CD4-positive, alpha-beta T cell treated with Interferon gamma for 1 hour (primary cell): ENCODE results near the gene HHAT.
"Not testable (repeated sequence)": the region's sequence is repeated elsewhere in the genome, so short reads cannot be mapped to it uniquely, and the experiment has no call there.

ENCODE experiments used
- DNase-seq: peaks from one replicate; pipeline ENCODE4 v3.0.0-alpha.2; 2020

Gene HHAT

GRCh38 chr1:210653771-210654170 lies 325.1 kb downstream of the HHAT start:
- DNase-seq: no peak

DNA sequence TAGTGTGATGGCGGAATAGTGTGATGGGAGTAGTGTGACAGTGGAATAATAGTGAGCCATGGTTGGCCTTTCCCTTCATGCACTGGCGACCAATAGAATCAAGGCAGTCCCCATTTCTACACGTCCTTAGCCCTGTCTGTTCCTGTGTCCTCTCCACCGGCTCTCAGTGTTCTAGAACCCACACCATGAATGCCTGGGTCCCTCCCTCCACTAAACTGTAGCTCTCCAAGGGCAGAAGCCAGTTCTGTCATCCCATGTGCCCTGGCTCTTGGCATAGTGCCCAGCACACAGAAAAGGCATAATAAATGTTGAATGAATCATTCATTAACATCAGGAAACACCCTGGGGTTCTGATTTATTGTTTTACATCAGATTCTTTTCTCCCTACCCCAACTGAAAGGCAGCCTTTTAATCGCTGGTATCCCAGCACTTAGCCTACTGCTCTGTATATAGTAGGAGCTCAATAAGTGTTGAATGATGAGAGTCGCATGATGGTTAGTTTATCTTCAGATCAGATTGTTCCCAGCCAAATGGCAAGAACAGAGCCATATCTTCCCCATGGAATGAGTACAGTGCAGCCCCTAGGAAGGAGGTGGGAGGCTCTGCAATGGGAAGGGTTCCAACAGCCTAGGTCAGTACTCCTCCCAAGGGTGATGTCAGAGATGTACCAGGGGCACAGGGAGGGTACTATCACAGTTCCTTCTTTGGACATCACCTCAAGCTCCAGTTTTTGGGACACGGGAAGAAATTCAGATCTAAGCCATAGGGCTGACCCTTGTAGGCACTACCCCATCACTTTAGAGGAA lies 325.7 kb downstream of the HHAT start:
- no peak for DNase-seq

DNA sequence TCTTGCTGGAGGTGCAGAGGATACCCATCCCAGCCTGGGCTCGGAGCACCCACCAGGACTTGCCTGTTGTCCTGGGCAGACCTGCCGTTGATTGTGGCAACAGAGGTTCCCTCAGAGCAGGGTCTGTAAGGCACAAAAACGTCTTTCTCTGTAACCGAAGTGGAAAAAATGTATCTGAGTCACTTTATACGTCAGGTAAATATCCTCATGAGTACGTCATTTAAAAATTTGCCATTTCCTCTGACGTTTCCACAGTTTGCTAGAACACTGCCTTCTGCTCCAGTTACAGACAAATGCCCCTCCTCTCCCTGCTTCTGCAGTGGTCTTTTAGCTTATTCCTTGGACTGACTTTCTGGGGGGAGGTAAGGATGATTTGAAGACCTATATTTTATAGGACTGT lies 326.8 kb downstream of the HHAT start:
- DNase-seq: no peak

DNA sequence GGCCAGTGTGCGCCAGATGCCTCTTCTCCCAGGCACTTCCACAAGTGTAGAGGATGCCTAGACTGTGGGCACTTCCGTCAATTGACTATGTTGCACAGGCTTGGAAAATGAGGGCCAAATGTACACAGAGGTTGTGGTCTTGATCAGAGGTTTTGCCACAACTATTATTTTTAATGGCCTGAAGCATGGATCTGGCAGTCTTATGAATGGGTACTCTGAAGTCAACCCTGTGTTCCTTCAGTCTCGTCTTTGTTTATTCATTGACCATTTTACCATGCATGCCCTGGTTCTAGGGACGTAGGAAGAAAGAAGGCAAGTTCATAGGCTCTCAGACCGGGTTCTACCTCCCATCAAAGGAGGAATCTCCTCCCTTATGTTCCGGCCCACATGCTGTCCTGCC lies 329.1 kb downstream of the HHAT start:
- DNase-seq: no peak

DNA sequence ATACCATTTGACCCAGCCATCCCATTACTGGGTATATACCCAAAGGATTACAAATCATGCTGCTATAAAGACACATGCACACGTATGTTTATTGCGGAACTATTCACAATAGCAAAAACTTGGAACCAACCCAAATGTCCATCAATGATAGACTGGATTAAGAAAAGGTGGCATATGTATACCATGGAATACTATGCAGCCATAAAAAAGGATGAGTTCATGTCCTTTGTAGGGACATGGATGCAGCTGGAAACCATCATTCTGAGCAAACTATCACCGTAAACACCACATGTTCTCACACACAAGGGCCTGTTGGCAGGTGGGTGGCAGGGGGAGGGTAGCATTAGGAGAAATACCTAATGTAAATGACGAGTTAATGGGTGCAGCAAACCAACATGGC lies 332.8 kb downstream of the HHAT start:
- DNase-seq: not testable (repeated sequence)

GRCh38 chr1:210662291-210663050 lies 333.8 kb downstream of the HHAT start:
- no peak for DNase-seq

DNA sequence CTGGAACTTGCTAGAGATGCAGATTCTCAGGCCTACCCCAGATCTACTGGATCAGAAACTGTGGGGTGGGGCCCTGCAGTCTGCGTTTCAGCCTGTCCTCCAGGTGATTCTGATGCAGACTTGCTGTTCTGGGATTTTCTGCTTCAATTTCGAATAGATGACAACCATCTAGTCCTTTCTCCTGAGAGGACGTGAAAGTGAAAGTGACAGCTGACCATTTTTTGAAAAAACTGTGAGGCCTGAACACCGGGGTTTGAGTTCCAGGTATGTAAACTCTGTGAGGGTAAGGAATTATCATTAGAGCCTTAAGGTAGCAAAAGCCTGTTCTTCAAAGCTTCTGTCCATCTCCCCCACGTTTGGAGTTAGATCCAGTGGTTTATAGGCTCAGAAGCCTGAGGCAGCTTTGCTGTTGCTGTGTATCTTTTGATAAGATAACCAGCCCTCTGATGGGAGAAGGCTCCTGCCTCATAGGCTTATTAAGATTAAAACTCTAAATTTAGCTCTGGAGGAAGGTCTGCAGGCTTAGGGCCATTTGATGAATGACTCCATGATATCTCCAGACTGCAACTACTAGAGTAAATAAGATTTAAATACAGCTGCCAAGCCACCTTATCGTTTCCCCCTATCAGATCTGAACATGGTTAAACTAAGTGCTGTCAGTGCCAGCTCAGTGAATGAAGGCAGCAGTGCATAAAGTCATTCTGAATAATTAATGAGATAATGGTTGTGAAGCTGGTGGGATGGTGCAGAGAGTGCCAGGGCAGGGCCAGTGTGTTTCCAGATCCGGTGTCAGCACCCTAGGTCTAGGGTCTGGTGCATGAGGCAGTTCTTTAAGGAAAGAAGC lies 335.2 kb downstream of the HHAT start:
- DNase-seq: no peak

GRCh38 chr1:210669951-210670350 lies 341.2 kb downstream of the HHAT start:
- no peak for DNase-seq

DNA sequence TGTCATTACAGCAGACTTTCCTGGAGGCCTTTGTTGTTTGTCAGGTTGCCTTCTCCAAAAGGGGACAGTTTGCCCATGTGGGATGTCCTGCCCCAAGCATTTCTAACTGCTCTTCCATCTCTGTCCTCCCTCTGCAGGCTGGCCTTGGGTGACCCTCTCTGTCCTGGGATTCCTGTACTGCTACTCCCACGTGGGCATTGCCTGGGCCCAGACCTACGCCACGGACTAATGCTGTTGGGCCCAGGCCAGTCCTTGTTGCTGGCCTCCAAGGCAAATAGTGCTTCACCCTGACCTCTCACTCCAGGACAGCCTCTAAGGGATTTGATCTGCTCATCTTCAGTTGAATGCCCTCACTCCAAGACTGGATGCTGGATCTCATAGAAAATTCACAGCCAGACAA lies 345.4 kb downstream of the HHAT start:
- DNase-seq: no peak

DNA sequence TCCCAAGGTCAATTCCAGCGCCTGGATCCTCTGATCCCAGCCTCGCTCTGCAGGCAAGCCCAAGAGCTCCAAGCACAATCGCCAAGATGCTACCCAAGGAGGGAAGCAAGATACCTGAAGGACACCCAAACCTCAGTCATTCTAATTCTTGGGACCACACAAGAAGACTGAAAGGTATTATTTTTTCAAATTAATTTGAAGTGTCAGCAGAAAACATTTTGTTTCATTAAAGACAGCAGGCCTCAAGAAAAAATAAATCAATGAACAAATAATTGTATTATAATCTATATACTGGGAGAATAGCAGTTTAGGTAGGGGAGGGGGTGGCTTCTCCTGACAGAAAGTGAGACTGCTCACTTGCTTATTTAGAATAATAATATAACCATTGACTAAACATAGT lies 347.8 kb downstream of the HHAT start:
- DNase-seq: no peak

DNA sequence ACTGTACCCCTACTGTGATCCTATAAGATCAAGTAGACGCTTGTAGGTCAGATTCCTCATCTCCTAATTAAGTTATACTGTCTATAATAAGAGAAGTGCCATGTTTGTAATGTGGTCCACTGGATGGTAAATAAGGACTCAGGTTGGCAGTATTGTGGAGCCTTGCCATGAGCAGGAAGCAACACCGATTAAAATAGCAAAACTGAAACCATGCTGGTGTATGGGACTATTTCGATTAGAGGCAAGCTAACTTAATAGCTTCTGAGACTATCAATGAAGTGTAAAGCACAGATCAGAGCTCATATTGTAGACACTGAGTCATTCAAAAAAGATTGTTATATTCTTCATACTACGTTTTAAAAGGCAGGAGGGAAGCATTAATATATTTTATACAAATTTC lies 348.8 kb downstream of the HHAT start:
- DNase-seq: no peak

DNA sequence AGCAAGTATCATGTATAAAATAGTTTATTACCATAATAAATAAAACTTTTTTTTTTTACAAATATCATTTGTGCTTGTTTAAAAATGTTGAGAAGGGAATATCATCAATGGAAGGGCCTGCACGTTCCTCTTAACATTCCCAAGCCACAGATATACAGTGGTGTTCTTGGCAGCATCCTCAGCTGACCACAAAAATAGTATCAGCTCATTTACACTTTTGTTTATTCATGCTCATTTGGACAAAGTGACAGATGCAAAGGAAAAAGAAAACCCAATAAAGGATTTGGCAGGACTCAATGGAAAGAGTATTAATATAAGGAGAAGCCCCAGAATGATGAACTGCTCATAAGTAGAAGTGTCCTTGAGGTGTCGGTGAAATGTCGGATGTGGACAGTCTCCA lies 349.6 kb downstream of the HHAT start:
- no peak for DNase-seq

- DNase-seq: no peak
These were observed 352.5 kb downstream of the HHAT start for GRCh38 chr1:210681158-210681557.

DNA sequence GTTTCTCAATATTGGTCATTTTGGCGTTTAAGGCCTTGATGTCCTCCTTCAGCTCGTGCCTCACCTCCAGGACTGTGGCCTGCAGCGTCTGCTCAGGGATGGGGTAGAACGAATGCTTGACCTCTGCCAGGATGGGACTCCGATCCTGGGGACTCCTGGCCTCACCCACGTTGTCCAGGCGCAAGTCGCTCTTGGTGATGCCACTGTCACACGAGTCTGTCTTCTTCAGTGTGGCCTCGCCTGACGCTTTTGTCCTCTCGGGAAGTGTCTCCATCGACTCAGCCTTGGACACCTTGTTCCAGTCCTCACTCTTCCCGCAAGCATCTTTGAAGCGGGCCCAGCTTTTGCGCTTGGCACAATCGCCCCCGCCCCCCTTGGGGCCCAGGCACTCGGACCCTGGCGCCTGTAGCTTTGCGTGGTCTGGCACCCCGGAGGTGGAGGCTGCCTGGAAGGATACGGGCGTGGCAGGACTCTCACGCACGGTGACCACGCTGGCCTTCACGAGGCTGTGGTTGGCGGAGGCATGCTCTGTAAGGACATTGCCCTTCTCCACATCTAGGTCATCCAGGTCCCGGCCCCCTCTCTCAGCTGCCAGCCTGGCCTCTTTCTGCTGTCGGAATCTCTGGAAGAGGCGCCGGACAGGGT lies 354.8 kb downstream of the HHAT start:
- DNase-seq: no peak

- DNase-seq: no peak
These were observed 356.0 kb downstream of the HHAT start for GRCh38 chr1:210684466-210685294.

- no peak for DNase-seq
These were observed 356.6 kb downstream of the HHAT start for GRCh38 chr1:210685295-210685650.

DNA sequence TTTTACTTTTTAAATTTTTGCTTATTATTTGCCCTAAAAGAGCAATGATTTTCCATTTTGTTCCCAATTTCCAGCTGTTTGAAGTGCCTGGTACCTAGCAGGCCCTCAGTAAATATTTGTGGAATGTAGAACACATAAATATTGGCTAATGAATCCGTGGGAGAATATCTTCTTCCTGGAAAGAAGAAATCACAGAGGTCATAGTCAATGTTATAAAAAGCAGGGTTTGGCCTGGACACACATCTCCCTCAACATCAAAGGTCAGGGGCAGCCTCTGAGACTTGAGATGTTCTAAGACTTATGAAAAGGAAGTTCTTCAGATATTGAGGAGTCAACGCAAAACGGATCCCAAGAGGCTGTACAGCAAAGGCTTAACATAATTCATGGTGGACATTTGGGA lies 358.1 kb downstream of the HHAT start:
- no peak for DNase-seq

GRCh38 chr1:210687582-210688279 lies 359.0 kb downstream of the HHAT start:
- DNase-seq: no peak

- no peak for DNase-seq
These were observed 360.0 kb downstream of the HHAT start for GRCh38 chr1:210688512-210689234.

GRCh38 chr1:210689826-210690225 lies 361.1 kb downstream of the HHAT start:
- no peak for DNase-seq

DNA sequence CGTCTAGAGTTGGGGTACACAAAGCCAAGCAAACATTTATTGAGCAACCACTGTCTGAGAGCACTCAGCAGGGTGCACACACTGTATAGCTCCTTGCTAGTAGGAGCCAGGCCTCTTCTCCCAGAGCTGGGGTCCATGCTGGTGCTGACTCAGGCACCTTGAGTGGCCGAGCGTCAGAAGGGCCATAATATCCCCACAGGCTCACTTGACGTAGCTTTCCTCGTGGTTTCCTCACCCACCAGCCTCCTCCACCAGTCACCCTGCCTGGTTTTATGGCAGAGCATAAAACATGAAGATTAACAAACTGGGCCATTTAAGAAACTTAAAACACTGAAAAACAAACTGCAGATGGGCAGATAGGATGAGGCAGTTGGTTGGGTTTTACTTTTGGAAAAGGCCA lies 361.5 kb downstream of the HHAT start:
- DNase-seq: no peak
